ENCODE measurements around the gene OR1I1. TPM values are rescaled to one million over a fixed set of nuclear protein-coding genes. Genes with fewer than 3 reads are reported as not detected.
A peak's percentile ranks its signal among the peaks of the same experiment; 100 is the strongest.

Gene OR1I1
- polyA plus RNA-seq, 4 donors = not detected

DNA sequence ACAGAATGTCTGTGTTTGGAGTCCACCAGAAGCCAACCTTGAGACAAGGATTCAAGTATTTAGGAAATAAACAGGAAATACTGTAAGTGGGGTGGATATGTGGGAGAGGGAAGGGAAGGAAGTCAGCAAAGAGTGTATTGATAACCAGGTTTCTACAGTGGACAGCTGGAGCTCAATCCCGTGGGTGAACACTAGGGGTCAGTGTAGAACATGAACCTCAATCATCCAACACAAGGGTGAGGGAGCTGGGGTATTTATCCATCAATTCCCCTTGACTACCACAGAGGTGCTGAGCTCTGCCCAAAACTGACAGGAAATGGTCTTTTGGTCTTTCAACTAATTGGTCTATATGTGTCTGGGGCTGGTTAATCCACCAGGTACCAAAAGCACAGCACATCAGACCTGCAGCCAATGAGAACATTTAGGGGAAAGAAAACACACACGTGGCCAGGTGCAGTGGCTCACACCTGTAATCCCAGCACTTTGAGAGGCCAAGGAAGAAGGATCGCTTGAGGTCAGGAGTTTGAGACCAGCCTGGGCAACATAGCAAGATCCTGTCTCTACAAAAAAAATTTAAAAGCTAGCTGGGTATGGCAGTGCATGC lies 19.6 kb downstream of the OR1I1 start:
- no peaks in the 10 kb centered on the region for H3K36me3 ChIP-seq (ENCODE audit: control insufficient read depth in 3 of 3, insufficient read depth in 2 of 3, low read depth in 1 of 3, low read length in 3 of 3)
- no peaks in the 10 kb centered on the region for H3K4me1 ChIP-seq (ENCODE audit: control insufficient read depth in 3 of 3, insufficient read depth in 2 of 3, low read depth in 1 of 3, low read length in 2 of 3)
- H3K27me3 ChIP-seq (ENCODE audit: control insufficient read depth in 3 of 3, insufficient read depth in 3 of 3, low read length in 3 of 3) = peaks cover 0 to 12% (median 0%) of the 10 kb centered on the region in 3 donors
- DNase-seq (peak; percentile 43 to 51), FAIRE-seq (no peak)
- H3K27ac ChIP-seq (ENCODE audit: low read depth in 1 of 3, low read length in 2 of 3) = no peak overlapping the region
- 47 to 57% (median 56%) methylated on average over 3 of the region's 3 CpGs for WGBS, 3 donors
- peaks cover 0 to 28% of the 10 kb centered on the region in 2 donors for H3K9me3 ChIP-seq (ENCODE audit: control insufficient read depth in 2 of 2, insufficient read depth in 1 of 2, low read depth in 1 of 2, low read length in 1 of 2)
- no peak overlapping the region for H3K4me3 ChIP-seq (ENCODE audit: low read depth in 1 of 3, low read length in 3 of 3)

DNA sequence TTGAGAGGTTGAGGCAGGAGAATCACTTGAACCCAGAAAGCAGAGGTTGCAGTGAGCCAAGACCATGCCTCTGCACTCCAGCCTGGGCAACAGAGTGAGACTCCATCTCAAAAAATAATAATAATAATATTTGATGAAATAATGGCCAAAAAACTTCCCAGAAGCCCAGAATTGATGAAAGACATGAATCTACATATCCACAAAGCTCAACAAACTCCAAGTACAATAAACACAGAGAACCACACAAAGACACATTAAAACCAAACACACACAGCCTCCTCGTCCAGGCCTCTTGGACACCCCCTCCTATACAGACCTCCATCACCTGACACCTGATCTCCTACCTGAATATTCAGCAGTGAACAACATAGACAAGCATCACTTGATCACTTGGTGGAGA lies 22.0 kb downstream of the OR1I1 start:
- Histone ChIP-seq H3K27ac (ENCODE audit: low read depth in 1 of 3, low read length in 2 of 3) (no peak overlapping the region), H3K4me1 (ENCODE audit: control insufficient read depth in 3 of 3, insufficient read depth in 2 of 3, low read depth in 1 of 3, low read length in 2 of 3) (no peaks in the 10 kb centered on the region), H3K9me3 (ENCODE audit: control insufficient read depth in 2 of 2, insufficient read depth in 1 of 2, low read depth in 1 of 2, low read length in 1 of 2) (peaks cover 0 to 28% of the 10 kb centered on the region in 2 donors), H3K4me3 (ENCODE audit: low read depth in 1 of 3, low read length in 3 of 3) (no peak overlapping the region), H3K27me3 (ENCODE audit: control insufficient read depth in 3 of 3, insufficient read depth in 3 of 3, low read length in 3 of 3) (peaks cover 0 to 35% (median 0%) of the 10 kb centered on the region in 3 donors), H3K36me3 (ENCODE audit: control insufficient read depth in 3 of 3, insufficient read depth in 2 of 3, low read depth in 1 of 3, low read length in 3 of 3) (no peaks in the 10 kb centered on the region)
- FAIRE-seq (no peak), DNase-seq (no peak)
- 67 to 77% (median 73%) methylated on average over 1 of the region's 1 CpG for WGBS, 3 donors

DNA sequence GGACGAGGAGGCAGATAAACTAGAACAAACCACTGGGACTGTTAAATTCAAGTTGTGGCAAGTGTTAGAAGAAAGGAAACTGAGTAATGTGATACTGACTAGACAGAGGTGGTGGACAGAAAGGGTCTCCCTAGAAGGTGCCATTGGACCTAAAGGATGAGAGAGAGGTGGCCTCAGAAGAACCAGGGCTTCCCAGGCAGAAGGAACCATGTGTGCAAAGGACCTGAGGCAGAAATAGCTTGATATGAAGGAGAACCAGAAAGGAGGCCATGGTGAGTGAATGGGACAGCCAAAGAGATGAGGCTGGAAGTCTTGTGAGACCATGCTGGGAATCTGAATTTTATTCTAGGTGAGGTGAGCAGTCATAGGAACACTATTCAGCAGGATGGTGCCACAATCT lies 22.4 kb downstream of the OR1I1 start:
- peaks cover 0 to 36% (median 0%) of the 10 kb centered on the region in 3 donors for H3K27me3 ChIP-seq (ENCODE audit: control insufficient read depth in 3 of 3, insufficient read depth in 3 of 3, low read length in 3 of 3)
- DNase-seq (no peak), FAIRE-seq (no peak)
- peaks cover 0 to 28% of the 10 kb centered on the region in 2 donors for H3K9me3 ChIP-seq (ENCODE audit: control insufficient read depth in 2 of 2, insufficient read depth in 1 of 2, low read depth in 1 of 2, low read length in 1 of 2)
- H3K36me3 ChIP-seq (ENCODE audit: control insufficient read depth in 3 of 3, insufficient read depth in 2 of 3, low read depth in 1 of 3, low read length in 3 of 3) = peaks cover 0 to 3% (median 0%) of the 10 kb centered on the region in 3 donors
- WGBS, 3 donors = 44 to 79% (median 75%) methylated on average over 1 of the region's 1 CpG
- H3K4me3 ChIP-seq (ENCODE audit: low read depth in 1 of 3, low read length in 3 of 3) = no peak overlapping the region
- H3K27ac ChIP-seq (ENCODE audit: low read depth in 1 of 3, low read length in 2 of 3) = no peak overlapping the region
- H3K4me1 ChIP-seq (ENCODE audit: control insufficient read depth in 3 of 3, insufficient read depth in 2 of 3, low read depth in 1 of 3, low read length in 2 of 3) = no peaks in the 10 kb centered on the region

DNA sequence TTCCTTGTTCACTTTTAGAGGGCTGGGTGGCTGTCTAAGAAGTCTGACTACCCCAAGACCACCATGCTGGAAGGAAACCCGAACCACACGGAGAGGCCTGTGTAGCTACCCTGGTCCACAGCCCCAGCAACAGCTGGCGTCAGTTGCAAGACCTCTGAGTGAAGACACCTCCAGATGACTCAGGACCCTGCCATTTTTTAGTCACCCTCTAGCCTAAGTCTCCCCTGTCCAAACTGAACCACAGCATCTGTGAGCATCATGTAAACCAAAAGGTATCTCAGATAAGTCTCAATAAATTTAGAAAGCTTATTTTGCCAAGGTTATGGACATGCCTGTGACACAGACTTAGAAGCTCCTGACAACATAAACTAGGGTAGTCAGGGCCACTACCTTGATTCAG lies 23.0 kb downstream of the OR1I1 start:
- Histone ChIP-seq H3K4me3 (ENCODE audit: low read depth in 1 of 3, low read length in 3 of 3) (no peak overlapping the region), H3K36me3 (ENCODE audit: control insufficient read depth in 3 of 3, insufficient read depth in 2 of 3, low read depth in 1 of 3, low read length in 3 of 3) (peaks cover 0 to 4% (median 0%) of the 10 kb centered on the region in 3 donors), H3K4me1 (ENCODE audit: control insufficient read depth in 3 of 3, insufficient read depth in 2 of 3, low read depth in 1 of 3, low read length in 2 of 3) (no peaks in the 10 kb centered on the region), H3K27me3 (ENCODE audit: control insufficient read depth in 3 of 3, insufficient read depth in 3 of 3, low read length in 3 of 3) (peaks cover 0 to 36% (median 0%) of the 10 kb centered on the region in 3 donors), H3K9me3 (ENCODE audit: control insufficient read depth in 2 of 2, insufficient read depth in 1 of 2, low read depth in 1 of 2, low read length in 1 of 2) (peaks cover 0 to 28% of the 10 kb centered on the region in 2 donors), H3K27ac (ENCODE audit: low read depth in 1 of 3, low read length in 2 of 3) (no peak overlapping the region)
- 91 to 97% (median 95%) methylated on average over 3 of the region's 3 CpGs for WGBS, 3 donors
- FAIRE-seq (no peak), DNase-seq (no peak)

DNA sequence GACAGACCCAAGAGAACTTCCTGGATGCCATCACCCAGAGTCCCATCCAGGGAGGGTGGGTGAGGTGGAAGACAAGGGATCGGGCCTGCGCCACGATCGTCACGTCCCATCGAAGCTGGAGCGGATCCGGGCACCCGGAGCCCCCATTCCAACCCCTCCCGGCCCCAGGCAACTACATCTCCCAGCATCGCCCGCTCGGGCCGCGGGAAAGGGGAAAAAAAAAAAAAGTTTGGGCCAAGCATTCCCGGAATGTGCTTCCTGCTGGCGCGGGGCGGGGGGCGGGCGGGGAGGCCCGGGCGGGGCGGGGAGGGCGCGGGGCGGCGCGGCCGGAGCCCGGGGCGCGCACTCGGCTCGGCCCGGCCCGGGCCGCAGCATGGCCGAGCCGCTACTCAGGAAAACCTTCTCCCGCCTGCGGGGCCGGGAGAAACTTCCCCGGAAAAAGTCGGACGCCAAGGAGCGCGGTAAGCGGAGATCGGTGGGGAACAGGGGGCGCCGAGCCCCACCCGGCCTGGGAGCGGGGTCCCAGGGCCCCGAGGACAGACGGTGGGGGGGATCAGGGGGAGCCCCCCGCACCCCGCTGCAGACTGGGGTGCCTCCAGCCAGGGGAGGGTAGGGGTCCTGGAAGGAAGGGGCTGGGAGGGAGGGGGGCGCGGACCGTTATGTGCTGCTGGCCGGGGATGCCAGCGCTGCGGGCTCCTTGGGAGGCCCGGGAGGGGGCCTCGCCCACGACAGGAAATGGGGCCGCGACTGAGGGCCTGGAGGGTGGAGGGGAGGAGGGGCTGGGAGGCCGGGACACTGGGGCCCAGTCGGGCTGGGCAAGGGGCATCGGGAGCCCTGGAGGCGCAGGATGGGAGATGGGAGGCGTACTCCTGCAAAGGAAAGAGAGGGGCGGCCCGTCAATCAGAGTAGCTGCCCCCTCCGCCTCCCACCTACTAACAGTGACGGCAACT lies 25.3 kb downstream of the OR1I1 start, which contains the start of gene SYDE1:
SYDE1 (plus strand) TSS at position 341 of the 950 bp plus-strand sequence; CDS start at position 374, 33 bp downstream.
- 2 to 7% (median 4%) methylated on average over 42 to 78 of the region's 78 CpGs for WGBS, 3 donors
- FAIRE-seq = no peak
- DNase-seq = peak in 1 of 2 donors; percentile 36

DNA sequence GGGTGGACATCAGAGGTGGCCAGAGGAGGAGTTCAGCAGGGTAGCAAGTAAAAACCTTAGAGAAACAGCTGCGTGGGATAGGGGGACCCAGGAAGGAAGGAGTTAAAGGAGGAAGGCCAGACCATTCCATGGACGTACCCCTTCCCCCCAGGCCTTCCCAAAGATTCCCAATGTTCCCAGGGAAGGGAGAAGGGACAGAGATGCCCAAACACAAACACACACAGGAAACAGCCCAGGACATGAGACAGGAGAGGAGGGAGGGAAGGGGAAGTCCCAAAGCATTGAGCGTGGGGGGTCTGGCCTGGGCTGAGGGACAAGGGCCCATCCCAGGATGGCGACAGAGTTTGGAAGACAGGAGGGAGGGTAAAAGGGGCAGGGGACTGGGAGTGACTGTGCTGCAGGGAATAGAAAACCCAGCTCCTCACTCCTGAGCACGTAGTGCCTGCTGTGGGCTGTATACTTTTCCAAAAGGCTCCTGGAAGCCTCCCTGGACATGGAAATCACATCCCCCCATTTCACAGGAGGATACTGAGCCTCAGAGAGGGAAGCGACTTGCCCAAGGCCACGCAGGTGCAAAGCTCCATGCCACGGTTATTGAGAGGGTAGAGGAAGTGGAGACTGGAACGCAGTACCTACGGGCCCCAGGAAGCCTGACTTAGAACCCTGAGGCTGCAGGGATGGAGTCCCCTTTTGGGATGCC lies 26.3 kb downstream of the OR1I1 start:
- FAIRE-seq (no peak), DNase-seq (no peak)
- peaks cover 0 to 36% (median 0%) of the 10 kb centered on the region in 3 donors for H3K27me3 ChIP-seq (ENCODE audit: control insufficient read depth in 3 of 3, insufficient read depth in 3 of 3, low read length in 3 of 3)
- H3K9me3 ChIP-seq (ENCODE audit: control insufficient read depth in 2 of 2, insufficient read depth in 1 of 2, low read depth in 1 of 2, low read length in 1 of 2) = peaks cover 0 to 18% of the 10 kb centered on the region in 2 donors
- WGBS, 3 donors = 19 to 35% (median 29%) methylated on average over 10 of the region's 10 CpGs
- peaks cover 0 to 21% (median 0%) of the 10 kb centered on the region in 3 donors for H3K36me3 ChIP-seq (ENCODE audit: control insufficient read depth in 3 of 3, insufficient read depth in 2 of 3, low read depth in 1 of 3, low read length in 3 of 3)
- H3K4me1 ChIP-seq (ENCODE audit: control insufficient read depth in 3 of 3, insufficient read depth in 2 of 3, low read depth in 1 of 3, low read length in 2 of 3) = no peaks in the 10 kb centered on the region
- peak overlapping the region in 2 of 3 donors; percentile 58 to 61 for H3K4me3 ChIP-seq (ENCODE audit: low read depth in 1 of 3, low read length in 3 of 3)
- H3K27ac ChIP-seq (ENCODE audit: low read depth in 1 of 3, low read length in 2 of 3) = peak overlapping the region in 2 of 3 donors; percentile 72 to 75

More for the DNA sequence above, 25.3 kb downstream of the OR1I1 start, which contains the start of gene SYDE1:
- Histone ChIP-seq H3K27ac (ENCODE audit: low read depth in 1 of 3, low read length in 2 of 3) (peak within 1 kb of the TSS in 2 of 3 donors; percentile 72 to 86), H3K9me3 (ENCODE audit: control insufficient read depth in 2 of 2, insufficient read depth in 1 of 2, low read depth in 1 of 2, low read length in 1 of 2) (peaks cover 0 to 19% of the 10 kb centered on the region in 2 donors), H3K4me3 (ENCODE audit: low read depth in 1 of 3, low read length in 3 of 3) (peak within 1 kb of the TSS; percentile 32 to 61 (median 58)), H3K4me1 (ENCODE audit: control insufficient read depth in 3 of 3, insufficient read depth in 2 of 3, low read depth in 1 of 3, low read length in 2 of 3) (no peaks in the 10 kb centered on the region), H3K36me3 (ENCODE audit: control insufficient read depth in 3 of 3, insufficient read depth in 2 of 3, low read depth in 1 of 3, low read length in 3 of 3) (peaks cover 0 to 18% (median 0%) of the 10 kb centered on the region in 3 donors), H3K27me3 (ENCODE audit: control insufficient read depth in 3 of 3, insufficient read depth in 3 of 3, low read length in 3 of 3) (peaks cover 0 to 36% (median 0%) of the 10 kb centered on the region in 3 donors)

DNA sequence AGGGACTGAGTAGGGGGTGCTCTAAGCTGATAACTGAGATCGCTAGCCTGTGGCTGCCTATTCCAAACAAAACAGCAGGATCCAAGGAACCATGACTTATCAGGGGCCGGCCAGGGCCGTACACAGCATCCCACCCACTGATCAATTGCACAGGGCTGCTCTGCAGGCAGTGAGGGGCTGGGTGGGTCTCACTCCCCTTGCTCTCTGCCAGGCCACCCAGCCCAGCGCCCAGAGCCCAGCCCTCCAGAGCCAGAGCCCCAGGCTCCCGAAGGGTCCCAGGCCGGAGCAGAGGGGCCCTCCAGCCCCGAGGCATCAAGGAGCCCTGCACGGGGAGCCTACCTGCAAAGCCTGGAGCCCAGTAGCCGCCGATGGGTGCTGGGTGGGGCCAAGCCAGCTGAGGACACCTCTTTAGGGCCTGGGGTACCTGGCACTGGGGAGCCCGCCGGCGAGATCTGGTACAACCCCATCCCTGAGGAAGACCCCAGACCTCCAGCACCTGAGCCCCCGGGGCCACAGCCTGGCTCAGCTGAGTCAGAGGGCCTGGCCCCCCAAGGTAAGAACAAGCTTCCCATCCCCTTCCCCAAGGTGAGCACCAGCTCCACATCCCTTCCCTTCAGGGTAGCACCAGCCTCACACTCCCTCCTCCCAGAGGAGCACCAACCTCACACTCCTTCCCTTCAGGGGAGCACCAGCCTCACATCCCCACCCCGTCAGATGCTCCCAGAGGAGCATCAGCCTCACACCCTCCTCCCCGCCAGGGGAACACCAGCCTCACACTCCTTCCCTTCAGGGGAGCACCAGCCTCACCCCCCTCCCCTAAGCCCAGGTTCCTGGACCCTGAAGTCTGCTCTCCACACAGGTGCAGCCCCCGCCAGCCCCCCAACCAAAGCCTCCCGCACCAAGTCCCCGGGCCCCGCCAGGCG lies 27.1 kb downstream of the OR1I1 start:
- H3K9me3 ChIP-seq (ENCODE audit: control insufficient read depth in 2 of 2, insufficient read depth in 1 of 2, low read depth in 1 of 2, low read length in 1 of 2) = peaks cover 0 to 11% of the 10 kb centered on the region in 2 donors
- H3K27me3 ChIP-seq (ENCODE audit: control insufficient read depth in 3 of 3, insufficient read depth in 3 of 3, low read length in 3 of 3) = peaks cover 0 to 36% (median 0%) of the 10 kb centered on the region in 3 donors
- H3K27ac ChIP-seq (ENCODE audit: low read depth in 1 of 3, low read length in 2 of 3) = peak overlapping the region in 1 of 3 donors; percentile 75
- FAIRE-seq (no peak), DNase-seq (no peak)
- peaks cover 0 to 29% (median 3%) of the 10 kb centered on the region in 3 donors for H3K36me3 ChIP-seq (ENCODE audit: control insufficient read depth in 3 of 3, insufficient read depth in 2 of 3, low read depth in 1 of 3, low read length in 3 of 3)
- H3K4me1 ChIP-seq (ENCODE audit: control insufficient read depth in 3 of 3, insufficient read depth in 2 of 3, low read depth in 1 of 3, low read length in 2 of 3) = no peaks in the 10 kb centered on the region
- H3K4me3 ChIP-seq (ENCODE audit: low read depth in 1 of 3, low read length in 3 of 3) = no peak overlapping the region
- WGBS, 3 donors = 59 to 80% (median 61%) methylated on average over 21 of the region's 21 CpGs
